CD8-positive, alpha-beta memory T cell (primary cell): Measurements from ENCODE around the gene PABPN1L. TPM values are rescaled to one million over a fixed set of nuclear protein-coding genes. Genes with fewer than 3 reads are reported as not detected.

Source experiments
- CTCF ChIA-PET: fragments of 350-600 bp; sonication (Branson Sonifier 250); formaldehyde crosslinking; loops from one replicate; lab custom pipeline; 2021; ENCODE audit warnings: antibody characterized with exemption; lab: Charles Lee
- POLR2A ChIA-PET: fragments of 350-600 bp; sonication (Branson Sonifier 250); formaldehyde crosslinking; loops from one replicate; lab custom pipeline; 2021; ENCODE audit warnings: antibody characterized with exemption; lab: Charles Lee
- DNase-seq, 5 donors: peaks; one replicate each; pipeline versions ENCODE4 v3.0.0 to v3.0.0-alpha.2; 2020 to 2022; ENCODE audit warnings: mixed read lengths in 1 of 5
- H3K27ac ChIP-seq: one replicate; pipeline ENCODE4 v1.7.0; 2013; ENCODE audit warnings: low read depth, mild to moderate bottlenecking, low read length, moderate library complexity
- H3K27me3 ChIP-seq: 2 replicates; pipeline ENCODE4 v1.7.0; 2013; ENCODE audit warnings: low read length, mild to moderate bottlenecking; ENCODE audit not compliant: insufficient read depth, poor library complexity, severe bottlenecking
- H3K36me3 ChIP-seq: 2 replicates; pipeline ENCODE4 v1.7.0; 2013; ENCODE audit warnings: mild to moderate bottlenecking, low read length, moderate library complexity; ENCODE audit not compliant: insufficient read depth
- H3K4me1 ChIP-seq: 2 replicates; pipeline ENCODE4 v1.7.0; 2013; ENCODE audit warnings: mild to moderate bottlenecking, low read length, moderate library complexity; ENCODE audit not compliant: insufficient read depth
- H3K4me3 ChIP-seq: 2 replicates; pipeline ENCODE4 v1.7.0; 2013; ENCODE audit warnings: mild to moderate bottlenecking, low read length
- H3K9me3 ChIP-seq: 2 replicates; pipeline ENCODE4 v1.7.0; 2013; ENCODE audit warnings: mild to moderate bottlenecking, low read length
- H3K27ac Mint-ChIP-seq, 8 donors: one replicate each; pipeline ENCODE4 v1.8.0; 2020 to 2021; ENCODE audit warnings: mixed read lengths in 8 of 8, mild to moderate bottlenecking in 6 of 8, inconsistent platforms in 3 of 8, moderate library complexity in 3 of 8
- H3K27me3 Mint-ChIP-seq, 2 donors: one replicate each; pipeline ENCODE4 v1.8.0; 2020 to 2021; ENCODE audit warnings: mixed read lengths in 2 of 2, mild to moderate bottlenecking in 1 of 2, moderate library complexity in 1 of 2
- H3K36me3 Mint-ChIP-seq, 3 donors: one replicate each; pipeline ENCODE4 v1.8.0; 2020 to 2021; ENCODE audit warnings: mixed read lengths in 3 of 3, inconsistent platforms in 1 of 3, mild to moderate bottlenecking in 1 of 3
- H3K4me1 Mint-ChIP-seq, 3 donors: one replicate each; pipeline ENCODE4 v1.8.0; 2020 to 2021; ENCODE audit warnings: mixed read lengths in 3 of 3, inconsistent platforms in 1 of 3, mild to moderate bottlenecking in 1 of 3
- H3K4me3 Mint-ChIP-seq, 7 donors: one replicate each; pipeline ENCODE4 v1.8.0; 2020 to 2021; ENCODE audit warnings: mixed read lengths in 7 of 7, mild to moderate bottlenecking in 6 of 7, moderate library complexity in 4 of 7, inconsistent platforms in 2 of 7
- H3K9me3 Mint-ChIP-seq, 5 donors: one replicate each; pipeline ENCODE4 v1.8.0; 2020 to 2022; ENCODE audit warnings: mixed read lengths in 5 of 5, mild to moderate bottlenecking in 3 of 5, moderate library complexity in 2 of 5, inconsistent platforms in 1 of 5
- polyA plus RNA-seq: library from polyadenylated mRNA; unstranded; fragments of 300-500 nt; fragmentation: Illumina TruSeq; gene quantifications from one replicate; pipeline ENCODE4 v1.2.3, GENCODE V29; 2021
- total RNA-seq, 2 experiments: library from RNA; stranded (reverse); gene quantifications; one replicate each; pipeline ENCODE4 v1.2.3, GENCODE V29; 2021

The PABPN1L gene
- total and polyA plus RNA-seq, 3 experiments from 2014 or later = not detected

GRCh38 chr16:88871349-88871702 is 4.9 kb upstream of the PABPN1L start:
- H3K4me1 Mint-ChIP-seq = peaks cover 0 to 3% (median 0%) of the 10 kb centered on the region in 3 donors
- H3K27me3 ChIP-seq = peaks cover 6% of the 10 kb centered on the region
- POLR2A ChIA-PET = no interaction called here
- H3K4me3 ChIP-seq = no peak overlapping the region
- no peak overlapping the region for H3K27ac Mint-ChIP-seq
- no peaks in the 10 kb centered on the region for H3K9me3 ChIP-seq
- no peaks in the 10 kb centered on the region for H3K9me3 Mint-ChIP-seq
- H3K4me1 ChIP-seq = no peaks in the 10 kb centered on the region
- no peaks in the 10 kb centered on the region for H3K36me3 ChIP-seq
- H3K27ac ChIP-seq = peak overlapping the region; percentile 4
- peaks cover 2 to 21% of the 10 kb centered on the region in 2 donors for H3K27me3 Mint-ChIP-seq
- DNase-seq = no peak
- no peaks in the 10 kb centered on the region for H3K36me3 Mint-ChIP-seq
- H3K4me3 Mint-ChIP-seq = no peak overlapping the region
- CTCF ChIA-PET = no interaction called here

DNA sequence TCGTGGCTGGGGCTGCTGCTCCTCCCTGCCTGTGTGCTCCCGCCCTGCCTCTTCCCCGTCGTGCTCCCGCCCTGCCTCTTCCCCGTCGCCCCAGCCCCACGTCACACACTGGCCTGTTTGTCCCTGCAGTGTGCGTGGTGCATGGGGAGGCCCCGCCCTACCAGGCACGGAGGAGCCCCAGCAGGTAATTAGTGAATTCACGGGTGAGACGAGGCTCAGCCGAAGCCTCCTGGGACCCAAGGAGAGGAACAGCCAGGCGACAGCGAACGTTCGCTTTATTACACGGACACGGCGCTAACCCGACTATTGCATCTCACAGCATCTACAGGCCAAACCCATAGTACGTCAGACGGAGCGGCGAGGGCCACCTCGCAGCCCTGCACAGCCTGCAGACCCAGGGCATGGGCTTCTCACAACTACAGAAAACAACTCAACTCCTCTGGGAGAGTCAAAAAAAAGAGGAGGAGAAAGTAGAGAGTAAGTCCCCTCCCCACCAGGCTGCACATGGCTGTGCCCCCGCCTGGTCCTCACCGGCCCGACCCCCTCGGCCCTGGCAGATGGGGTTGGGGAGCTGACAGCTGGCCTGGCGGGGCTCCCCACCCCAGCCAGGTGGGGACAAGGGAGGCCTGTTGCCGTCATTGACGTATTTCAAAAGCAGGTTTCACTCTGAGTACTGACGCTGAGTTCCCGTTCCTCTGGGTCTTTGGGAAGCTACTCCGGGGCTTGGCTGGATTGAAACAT is 4.3 kb upstream of the PABPN1L start:
- H3K36me3 Mint-ChIP-seq = no peaks in the 10 kb centered on the region
- no peak overlapping the region for H3K27ac Mint-ChIP-seq
- no peak overlapping the region for H3K4me3 Mint-ChIP-seq
- POLR2A ChIA-PET = no interaction called here
- no peak for DNase-seq
- H3K27me3 Mint-ChIP-seq = peaks cover 2 to 20% of the 10 kb centered on the region in 2 donors
- peaks cover 6% of the 10 kb centered on the region for H3K27me3 ChIP-seq
- no peaks in the 10 kb centered on the region for H3K4me1 ChIP-seq
- CTCF ChIA-PET = no interaction called here
- no peaks in the 10 kb centered on the region for H3K9me3 ChIP-seq
- H3K36me3 ChIP-seq = no peaks in the 10 kb centered on the region
- peaks cover 0 to 3% (median 0%) of the 10 kb centered on the region in 3 donors for H3K4me1 Mint-ChIP-seq
- no peak overlapping the region for H3K4me3 ChIP-seq
- H3K9me3 Mint-ChIP-seq = no peaks in the 10 kb centered on the region
- H3K27ac ChIP-seq = peak overlapping the region; percentile 4

DNA sequence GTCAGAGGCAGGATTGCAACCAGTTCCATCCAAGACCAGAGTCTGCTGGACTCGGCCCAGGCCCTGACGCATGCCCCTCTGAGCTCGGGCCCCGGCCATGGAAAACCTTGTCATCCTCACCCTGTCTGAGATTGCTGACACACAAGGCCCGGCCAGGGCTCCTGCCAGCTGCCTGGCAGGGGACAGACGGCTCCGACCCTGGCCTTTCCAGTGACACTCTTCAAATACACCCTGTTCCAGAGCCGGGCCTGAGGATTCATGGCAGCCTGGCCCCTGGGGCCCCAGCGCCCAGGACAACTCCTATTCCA is 3.2 kb upstream of the PABPN1L start:
- Mint-ChIP-seq H3K4me1 (peaks cover 0 to 3% (median 0%) of the 10 kb centered on the region in 3 donors), H3K27me3 (peaks cover 3 to 20% of the 10 kb centered on the region in 2 donors), H3K27ac (no peak overlapping the region), H3K9me3 (no peaks in the 10 kb centered on the region), H3K36me3 (no peaks in the 10 kb centered on the region), H3K4me3 (no peak overlapping the region)
- Histone ChIP-seq H3K27me3 (peaks cover 6% of the 10 kb centered on the region), H3K36me3 (no peaks in the 10 kb centered on the region), H3K4me1 (no peaks in the 10 kb centered on the region), H3K4me3 (no peak overlapping the region), H3K9me3 (no peaks in the 10 kb centered on the region), H3K27ac (no peak overlapping the region)
- DNase-seq = no peak
- ChIA-PET CTCF (no interaction called here), POLR2A (no interaction called here)

GRCh38 chr16:88868974-88869672 is 2.7 kb upstream of the PABPN1L start:
- no peak overlapping the region for H3K27ac ChIP-seq
- H3K36me3 Mint-ChIP-seq = no peaks in the 10 kb centered on the region
- H3K27me3 Mint-ChIP-seq = peaks cover 3 to 20% of the 10 kb centered on the region in 2 donors
- no peak overlapping the region for H3K4me3 ChIP-seq
- H3K27me3 ChIP-seq = peaks cover 6% of the 10 kb centered on the region
- POLR2A ChIA-PET = no interaction called here
- no peak overlapping the region for H3K27ac Mint-ChIP-seq
- peaks cover 0 to 3% (median 0%) of the 10 kb centered on the region in 3 donors for H3K4me1 Mint-ChIP-seq
- no peaks in the 10 kb centered on the region for H3K9me3 Mint-ChIP-seq
- no peaks in the 10 kb centered on the region for H3K36me3 ChIP-seq
- no peaks in the 10 kb centered on the region for H3K4me1 ChIP-seq
- no peak for DNase-seq
- no peaks in the 10 kb centered on the region for H3K9me3 ChIP-seq
- H3K4me3 Mint-ChIP-seq = no peak overlapping the region
- CTCF ChIA-PET = no interaction called here

- no peak overlapping the region for H3K27ac ChIP-seq
- H3K4me3 Mint-ChIP-seq = no peak overlapping the region
- H3K4me1 ChIP-seq = no peaks in the 10 kb centered on the region
- peaks cover 3 to 17% of the 10 kb centered on the region in 2 donors for H3K27me3 Mint-ChIP-seq
- POLR2A ChIA-PET = no interaction called here
- DNase-seq = no peak
- H3K27me3 ChIP-seq = peaks cover 6% of the 10 kb centered on the region
- H3K36me3 ChIP-seq = no peaks in the 10 kb centered on the region
- H3K36me3 Mint-ChIP-seq = peaks cover 0 to 4% (median 0%) of the 10 kb centered on the region in 3 donors
- H3K4me3 ChIP-seq = no peak overlapping the region
- CTCF ChIA-PET = no interaction called here
- H3K4me1 Mint-ChIP-seq = peaks cover 0 to 3% (median 0%) of the 10 kb centered on the region in 3 donors
- H3K27ac Mint-ChIP-seq = no peak overlapping the region
- H3K9me3 ChIP-seq = no peaks in the 10 kb centered on the region
- H3K9me3 Mint-ChIP-seq = no peaks in the 10 kb centered on the region
These were observed 1.3 kb upstream of the PABPN1L start for GRCh38 chr16:88867581-88868246.

- POLR2A ChIA-PET = no interaction called here
- no peaks in the 10 kb centered on the region for H3K9me3 Mint-ChIP-seq
- H3K4me3 ChIP-seq = no peak overlapping the region
These were observed 718 bp downstream of the PABPN1L start for GRCh38 chr16:88865742-88866141.

DNA sequence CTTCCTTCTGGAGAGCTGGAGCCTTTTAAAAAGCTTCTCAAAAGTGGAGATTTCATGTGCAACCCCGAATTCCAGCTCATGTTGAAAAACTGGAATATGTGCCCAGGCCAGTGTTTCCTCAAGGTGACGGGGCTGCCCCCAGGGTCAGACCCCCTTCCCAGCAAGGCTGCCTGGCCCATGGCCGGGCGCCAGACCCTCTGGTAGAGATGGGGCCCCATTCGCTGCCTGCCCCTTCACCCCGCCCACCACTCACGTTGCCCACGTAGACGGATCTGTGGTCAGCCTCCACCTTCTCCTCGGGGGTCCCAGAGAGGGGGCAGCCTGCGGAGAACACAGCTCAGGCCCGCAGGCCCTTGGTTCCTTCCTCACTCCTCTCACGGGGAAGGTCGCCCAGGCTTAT is 1.1 kb downstream of the PABPN1L start:
- no peak for DNase-seq
- ChIA-PET POLR2A (no interaction called here), CTCF (no interaction called here)
- Mint-ChIP-seq H3K4me3 (no peak overlapping the region), H3K27ac (no peak overlapping the region), H3K36me3 (peaks cover 0 to 27% (median 0%) of the 10 kb centered on the region in 3 donors), H3K27me3 (peaks cover 1 to 5% of the 10 kb centered on the region in 2 donors), H3K9me3 (no peaks in the 10 kb centered on the region), H3K4me1 (no peaks in the 10 kb centered on the region)
- peaks cover 6% of the 10 kb centered on the region for H3K36me3 ChIP-seq
- H3K4me3 ChIP-seq = no peak overlapping the region
- no peaks in the 10 kb centered on the region for H3K4me1 ChIP-seq
- no peaks in the 10 kb centered on the region for H3K9me3 ChIP-seq
- H3K27ac ChIP-seq = no peak overlapping the region
- H3K27me3 ChIP-seq = no peaks in the 10 kb centered on the region

More at GRCh38 chr16:88865742-88866141, 718 bp downstream of the PABPN1L start:
- Mint-ChIP-seq H3K4me3 (no peak overlapping the region), H3K36me3 (peaks cover 0 to 22% (median 0%) of the 10 kb centered on the region in 3 donors), H3K4me1 (peaks cover 0 to 3% (median 0%) of the 10 kb centered on the region in 3 donors), H3K27me3 (peaks cover 1 to 9% of the 10 kb centered on the region in 2 donors), H3K27ac (no peak overlapping the region)
- Histone ChIP-seq H3K4me1 (no peaks in the 10 kb centered on the region), H3K27ac (no peak overlapping the region), H3K9me3 (no peaks in the 10 kb centered on the region), H3K27me3 (no peaks in the 10 kb centered on the region), H3K36me3 (peaks cover 1% of the 10 kb centered on the region)
- no peak for DNase-seq
- CTCF ChIA-PET = no interaction called here

DNA sequence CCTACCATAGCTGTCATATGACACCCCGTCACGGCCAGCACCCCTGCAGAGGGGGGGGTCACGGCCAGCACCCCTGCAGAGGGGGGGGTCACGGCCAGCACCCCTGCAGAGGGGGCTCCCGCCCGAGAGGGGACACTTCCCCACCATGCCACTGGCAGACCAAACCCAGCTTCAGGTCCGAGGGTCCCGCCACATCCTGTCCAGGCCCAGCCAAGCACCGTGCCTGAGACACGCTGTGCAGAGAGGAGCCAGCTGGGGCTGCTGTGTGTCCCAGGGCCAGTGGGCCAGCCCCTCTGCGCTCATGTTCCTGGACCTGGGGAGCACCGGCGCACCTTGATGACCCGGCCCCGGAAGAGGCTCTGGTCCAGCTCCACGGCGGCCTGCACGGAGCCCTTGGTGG is 1.9 kb downstream of the PABPN1L start:
- H3K27ac Mint-ChIP-seq = no peak overlapping the region
- ChIA-PET POLR2A (interaction anchor here (1.1 kb wide), 1 partner anchor 25 kb away, joined by 3 read pairs; no protein-coding TSS in a partner anchor), CTCF (interaction anchor here (1.9 kb wide), 1 partner anchor 127 kb away, joined by 6 read pairs; no protein-coding TSS in a partner anchor)
- H3K36me3 ChIP-seq = peaks cover 13% of the 10 kb centered on the region
- peaks cover 0 to 35% (median 0%) of the 10 kb centered on the region in 3 donors for H3K36me3 Mint-ChIP-seq
- no peak overlapping the region for H3K4me3 ChIP-seq
- no peak overlapping the region for H3K4me3 Mint-ChIP-seq
- peaks cover 1 to 4% of the 10 kb centered on the region in 2 donors for H3K27me3 Mint-ChIP-seq
- no peaks in the 10 kb centered on the region for H3K9me3 Mint-ChIP-seq
- no peaks in the 10 kb centered on the region for H3K4me1 Mint-ChIP-seq
- no peaks in the 10 kb centered on the region for H3K9me3 ChIP-seq
- H3K4me1 ChIP-seq = no peaks in the 10 kb centered on the region
- DNase-seq = no peak
- no peak overlapping the region for H3K27ac ChIP-seq
- H3K27me3 ChIP-seq = no peaks in the 10 kb centered on the region
